ENCODE results near the gene PEPD.

DNA sequence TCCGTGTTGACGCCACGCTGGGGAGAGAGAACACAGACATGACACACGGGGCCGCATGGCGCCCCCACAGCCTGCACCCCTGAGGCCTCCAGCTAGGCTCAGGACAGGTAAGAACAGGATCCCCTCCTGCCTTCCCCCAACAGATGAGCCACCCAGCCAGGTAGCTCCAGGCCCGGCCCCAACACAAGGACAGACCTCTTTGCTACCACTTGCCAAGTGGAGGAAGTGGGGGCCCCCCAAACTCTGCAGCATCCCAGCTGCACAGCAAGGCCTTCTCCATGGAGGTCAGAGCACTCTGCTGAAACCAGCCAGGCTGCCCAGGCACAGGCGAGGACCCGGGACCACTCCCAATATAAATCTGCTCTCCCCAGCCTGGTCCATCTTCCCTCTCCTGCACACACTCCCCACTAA, 31.5 kb downstream of the PEPD start:
- TF ChIP-seq POLR2A (IDR thresholded peaks at IDR 0.05), result no peak
- TF ChIP-seq, protein P1, sequence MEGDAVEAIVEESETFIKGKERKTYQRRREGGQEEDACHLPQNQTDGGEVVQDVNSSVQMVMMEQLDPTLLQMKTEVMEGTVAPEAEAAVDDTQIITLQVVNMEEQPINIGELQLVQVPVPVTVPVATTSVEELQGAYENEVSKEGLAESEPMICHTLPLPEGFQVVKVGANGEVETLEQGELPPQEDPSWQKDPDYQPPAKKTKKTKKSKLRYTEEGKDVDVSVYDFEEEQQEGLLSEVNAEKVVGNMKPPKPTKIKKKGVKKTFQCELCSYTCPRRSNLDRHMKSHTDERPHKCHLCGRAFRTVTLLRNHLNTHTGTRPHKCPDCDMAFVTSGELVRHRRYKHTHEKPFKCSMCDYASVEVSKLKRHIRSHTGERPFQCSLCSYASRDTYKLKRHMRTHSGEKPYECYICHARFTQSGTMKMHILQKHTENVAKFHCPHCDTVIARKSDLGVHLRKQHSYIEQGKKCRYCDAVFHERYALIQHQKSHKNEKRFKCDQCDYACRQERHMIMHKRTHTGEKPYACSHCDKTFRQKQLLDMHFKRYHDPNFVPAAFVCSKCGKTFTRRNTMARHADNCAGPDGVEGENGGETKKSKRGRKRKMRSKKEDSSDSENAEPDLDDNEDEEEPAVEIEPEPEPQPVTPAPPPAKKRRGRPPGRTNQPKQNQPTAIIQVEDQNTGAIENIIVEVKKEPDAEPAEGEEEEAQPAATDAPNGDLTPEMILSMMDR (IDR thresholded peaks at IDR 0.05), result no peak
- no peak for TF ChIP-seq POLR2AphosphoS5 (IDR thresholded peaks at IDR 0.05)
